Measurements from ENCODE around the gene SIGLEC10.

SIGLEC10 gene

DNA sequence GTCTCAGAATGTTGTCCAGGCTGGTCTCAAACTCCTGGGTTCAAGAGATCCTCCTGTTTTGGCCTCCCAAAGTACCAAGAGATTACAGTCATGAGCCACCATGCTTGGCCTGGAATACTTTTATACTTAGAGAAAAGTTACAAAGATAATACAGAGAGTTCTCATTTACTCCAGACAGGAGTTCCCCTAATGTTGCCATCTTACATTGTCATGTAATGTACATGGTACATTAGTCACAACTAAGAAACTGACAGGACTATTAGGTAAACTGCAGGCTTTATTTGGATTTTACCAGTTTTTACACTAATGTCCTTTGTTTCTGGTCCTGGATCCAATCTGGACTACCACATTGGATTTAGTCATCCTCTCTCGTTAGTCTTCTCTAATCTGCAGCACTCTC is 24.7 kb downstream of the SIGLEC10 start:
- DNase-seq (ENCODE audit: low spot score): no peak

- no peak for DNase-seq (ENCODE audit: low spot score)
These were observed 26.3 kb downstream of the SIGLEC10 start for GRCh38 chr19:51391073-51391611.

- no peak for DNase-seq (ENCODE audit: low spot score)
These were observed 28.3 kb downstream of the SIGLEC10 start for GRCh38 chr19:51389143-51389542.

GRCh38 chr19:51387924-51388389 is 29.5 kb downstream of the SIGLEC10 start, which contains the start of gene LIM2:
LIM2 (minus strand) TSS chr19:51387974; CDS start chr19:51387443, 531 bp downstream.
- DNase-seq (ENCODE audit: low spot score): no peak

DNA sequence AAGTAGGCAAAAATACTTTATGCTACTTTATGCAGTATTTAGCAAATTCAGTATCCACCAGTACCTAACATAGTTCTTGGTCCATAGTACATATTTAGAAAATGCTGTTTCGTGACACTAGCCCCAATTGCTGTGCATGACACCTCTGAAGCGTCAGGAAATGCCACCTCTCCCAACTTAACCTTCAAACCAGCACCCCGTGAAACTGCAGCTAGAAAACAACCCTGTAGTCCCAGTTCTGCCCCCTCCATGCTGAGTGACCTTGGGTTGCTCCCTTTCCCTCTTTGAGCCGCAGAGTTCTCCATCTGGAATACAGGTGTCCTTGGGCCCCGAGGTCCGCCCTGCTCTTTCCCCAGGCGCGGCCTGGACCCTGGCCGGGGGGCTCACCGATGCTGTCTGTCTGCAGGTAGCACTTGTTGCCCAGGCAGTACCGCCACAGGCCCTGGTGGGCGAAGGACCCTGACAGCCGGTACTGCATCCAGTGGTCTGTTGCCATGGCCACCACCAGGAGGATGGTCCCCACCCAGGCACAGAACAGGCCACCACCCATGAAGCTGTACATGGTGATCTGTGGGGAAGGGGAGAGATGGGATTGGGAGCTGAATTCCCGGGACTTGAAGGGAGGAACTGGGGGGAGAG is 30.4 kb downstream of the SIGLEC10 start:
- DNase-seq (ENCODE audit: low spot score): no peak

- no peak for DNase-seq (ENCODE audit: low spot score)
These were observed 35.4 kb downstream of the SIGLEC10 start for GRCh38 chr19:51382004-51382403.

DNA sequence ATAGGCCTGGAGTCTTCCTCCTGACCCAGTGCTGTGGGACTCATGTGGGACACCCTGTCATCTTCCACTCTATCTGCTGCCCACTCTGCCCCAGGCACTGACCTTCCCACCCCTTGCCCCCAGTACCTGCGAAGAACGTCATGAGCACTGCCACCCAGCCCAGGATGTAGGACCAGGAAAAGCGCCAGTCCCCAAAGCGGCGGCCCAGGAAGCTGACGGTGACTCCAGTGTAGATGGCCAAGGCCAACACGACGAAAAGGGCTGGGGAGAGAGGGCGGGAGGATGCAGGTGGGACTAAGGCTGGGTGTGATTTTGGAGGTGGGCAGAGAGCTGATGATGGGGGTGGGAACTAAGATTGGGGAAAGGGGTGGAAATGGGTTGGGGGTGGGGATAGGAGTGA is 37.1 kb downstream of the SIGLEC10 start:
- DNase-seq (ENCODE audit: low spot score): no peak

DNA sequence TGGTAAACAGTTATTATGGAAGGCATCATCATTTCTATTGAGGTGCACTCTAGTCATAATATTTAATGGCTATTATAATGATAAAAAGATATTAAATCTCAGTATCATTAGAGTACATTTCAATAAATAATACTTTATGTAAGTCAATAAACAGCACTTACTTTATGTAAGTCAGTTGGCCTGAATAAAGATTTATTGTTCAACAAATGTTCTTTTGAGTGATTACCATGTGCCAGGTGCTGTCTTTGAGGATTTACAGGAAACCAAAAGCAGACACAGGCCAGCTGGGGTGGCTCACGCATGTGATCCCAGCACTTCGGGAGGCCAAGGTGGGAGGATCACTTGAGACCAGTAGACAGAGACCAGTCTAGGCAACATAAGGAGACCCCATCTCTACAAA is 40.0 kb downstream of the SIGLEC10 start:
- no peak for DNase-seq (ENCODE audit: low spot score)

GRCh38 chr19:51375504-51376221 is 41.8 kb downstream of the SIGLEC10 start:
- no peak for DNase-seq (ENCODE audit: low spot score)

GRCh38 chr19:51372649-51373504 is 44.6 kb downstream of the SIGLEC10 start, which contains the start of gene NKG7:
NKG7 (minus strand) TSS chr19:51372654; CDS start chr19:51372535, 119 bp downstream.
- no peak for DNase-seq (ENCODE audit: low spot score)

DNA sequence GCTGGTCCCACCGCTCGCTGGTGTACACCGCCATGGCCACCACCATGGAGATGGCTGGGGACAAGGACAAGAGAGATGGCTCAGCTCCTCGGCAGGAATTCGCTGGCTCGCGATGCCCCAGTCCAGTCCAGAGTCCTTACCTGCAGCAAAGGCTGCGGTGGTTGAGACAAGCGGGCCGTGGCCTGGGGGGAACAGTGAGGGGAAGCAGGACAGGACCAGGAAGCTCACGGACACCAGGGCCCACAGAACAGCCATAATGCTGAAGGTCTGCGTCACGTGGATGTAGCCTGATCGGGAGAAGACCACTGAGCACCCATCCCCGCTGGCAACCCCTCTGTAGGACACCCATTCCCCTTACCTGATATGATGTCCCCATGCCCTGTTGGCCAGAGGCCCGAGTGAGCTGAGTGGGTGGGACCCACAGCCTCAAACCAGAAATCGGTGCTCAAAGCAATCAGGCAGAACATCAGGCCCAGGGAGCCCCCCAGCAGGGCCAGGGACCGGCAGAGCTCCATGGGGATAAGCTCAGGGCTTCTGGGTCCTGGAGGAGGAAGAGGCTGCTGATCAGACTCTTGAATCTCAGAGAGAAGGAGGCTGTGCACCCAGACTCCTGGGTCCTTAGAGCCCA is 45.3 kb downstream of the SIGLEC10 start:
- DNase-seq (ENCODE audit: low spot score): no peak

DNA sequence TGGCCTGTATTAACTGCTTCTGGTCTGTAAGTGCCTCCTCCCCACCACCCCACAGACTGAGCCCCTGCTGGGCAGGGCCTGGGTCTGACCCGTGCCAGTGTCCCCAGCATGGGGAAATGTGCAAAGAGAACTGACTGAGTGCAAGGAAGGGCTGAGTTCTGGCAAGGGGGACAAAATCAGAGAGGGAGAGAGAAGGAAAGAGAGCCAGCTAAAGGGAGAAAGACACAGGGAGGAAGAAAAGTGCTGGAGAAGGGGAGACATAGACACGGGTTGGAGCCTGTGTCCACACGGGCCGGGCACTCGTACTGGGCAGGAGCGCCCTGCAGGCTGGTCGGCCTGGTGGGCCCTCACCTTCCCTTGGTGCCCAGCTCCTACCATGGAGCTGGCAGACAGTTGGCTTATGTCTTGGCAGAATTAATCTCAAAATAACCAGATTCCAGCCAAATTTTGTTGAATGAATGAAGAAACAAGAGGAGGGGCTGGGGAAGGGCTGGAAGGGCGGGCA is 46.2 kb downstream of the SIGLEC10 start:
- no peak for DNase-seq (ENCODE audit: low spot score)

- DNase-seq (ENCODE audit: low spot score): no peak
These were observed 47.2 kb downstream of the SIGLEC10 start for GRCh38 chr19:51370230-51370629.

GRCh38 chr19:51368366-51369282 is 48.8 kb downstream of the SIGLEC10 start, which contains the start of gene CLDND2:
CLDND2 (minus strand) TSS chr19:51369003; CDS start chr19:51368577, 426 bp downstream.
- DNase-seq (ENCODE audit: low spot score): no peak

GRCh38 chr19:51367565-51368365 is 49.7 kb downstream of the SIGLEC10 start:
- peak; percentile 98 for DNase-seq (ENCODE audit: low spot score)

DNA sequence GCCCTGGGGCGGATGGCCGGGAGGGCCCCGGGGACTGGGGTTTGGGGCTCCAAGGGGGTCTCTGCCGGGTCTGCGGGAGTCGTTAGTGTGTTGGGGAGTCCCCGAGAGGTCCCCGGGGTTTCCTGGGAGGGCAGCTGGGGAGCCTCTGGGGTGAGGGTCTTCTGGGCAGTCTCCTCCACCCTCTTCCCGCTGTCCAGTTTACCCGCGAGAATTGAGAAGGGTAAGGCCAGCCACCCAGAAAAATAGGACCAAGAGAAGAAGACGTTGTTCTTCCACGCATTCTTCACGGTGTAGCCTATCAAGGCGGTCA is 50.2 kb downstream of the SIGLEC10 start:
- DNase-seq (ENCODE audit: low spot score): no peak

DNA sequence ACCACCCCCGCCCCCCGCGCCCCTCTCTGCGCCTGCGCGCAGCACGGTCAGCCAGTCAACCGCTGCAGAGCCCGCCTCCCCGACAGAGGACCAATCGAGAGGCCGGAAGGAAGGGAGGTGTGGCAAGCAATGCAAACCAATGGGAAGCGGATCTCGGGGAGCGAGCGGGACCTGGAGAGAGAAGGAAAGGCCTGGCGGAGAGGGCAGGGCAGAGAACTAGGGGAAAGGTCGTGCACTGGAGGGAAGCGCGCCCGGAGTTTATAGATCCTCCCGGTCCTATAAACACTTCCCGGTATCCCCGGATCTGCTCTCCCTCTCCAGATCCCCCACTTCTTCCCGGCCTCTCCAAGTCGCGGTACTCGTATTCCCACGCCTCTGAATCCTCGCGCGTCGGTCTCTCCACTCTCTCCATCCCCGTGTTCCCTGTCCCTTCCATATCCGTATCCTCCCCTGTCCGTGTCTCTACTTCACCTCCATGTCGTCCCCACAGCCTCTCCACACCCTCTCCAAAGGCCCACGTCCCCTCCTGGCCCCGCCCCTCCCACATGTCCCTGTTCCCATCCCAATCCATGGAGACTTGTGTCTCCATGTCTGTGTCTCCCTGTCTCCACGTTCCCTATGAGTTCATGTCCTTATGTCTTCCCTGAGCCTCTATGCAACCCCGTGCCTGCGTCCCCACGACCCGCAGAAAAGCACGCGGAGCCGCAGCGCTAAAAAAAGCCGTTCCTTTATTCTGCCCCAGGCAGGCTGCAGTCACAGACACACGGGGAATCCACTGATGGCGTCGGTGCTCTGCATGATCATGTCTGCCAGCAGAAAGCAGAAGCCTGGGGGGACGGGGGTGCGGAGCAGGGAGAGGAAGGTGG is 50.8 kb downstream of the SIGLEC10 start:
- DNase-seq (ENCODE audit: low spot score): peak; percentile 98

- DNase-seq (ENCODE audit: low spot score): no peak
These were observed 51.5 kb downstream of the SIGLEC10 start, which contains the start of gene ETFB for GRCh38 chr19:51365965-51366388. ETFB (minus strand) TSS chr19:51366388; CDS start chr19:51366326, 62 bp downstream.

All from D341Med (cell line).